Measurements from ENCODE around the gene WDR19. TPM values are rescaled to one million over a fixed set of nuclear protein-coding genes. Genes with fewer than 3 reads are reported as not detected.

WDR19 gene
- polyA plus RNA-seq, 1 donor, result 116 TPM

DNA sequence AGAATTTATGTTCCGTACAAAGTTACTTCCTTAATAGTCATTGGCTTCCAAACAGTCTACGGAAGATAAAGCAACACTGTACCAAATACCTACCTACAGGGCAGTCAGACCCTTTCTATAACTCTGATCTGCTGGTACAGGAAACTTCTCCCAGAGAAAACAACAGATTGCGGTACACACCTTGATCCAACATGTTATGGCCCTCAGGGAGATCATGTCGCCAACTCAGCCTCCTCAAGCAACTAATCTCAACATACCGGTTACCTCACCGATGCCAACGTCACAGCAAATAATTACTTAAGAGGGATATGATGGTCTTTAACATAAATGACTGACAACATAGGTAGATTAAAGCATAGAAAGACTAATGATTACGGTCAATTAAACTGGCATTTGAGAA lies 113.5 kb downstream of the WDR19 start:
- peak; percentile 12 for DNase-seq

- no peak for DNase-seq
Measured at GRCh38 chr4:39302901-39303300, 120.6 kb downstream of the WDR19 start.

DNA sequence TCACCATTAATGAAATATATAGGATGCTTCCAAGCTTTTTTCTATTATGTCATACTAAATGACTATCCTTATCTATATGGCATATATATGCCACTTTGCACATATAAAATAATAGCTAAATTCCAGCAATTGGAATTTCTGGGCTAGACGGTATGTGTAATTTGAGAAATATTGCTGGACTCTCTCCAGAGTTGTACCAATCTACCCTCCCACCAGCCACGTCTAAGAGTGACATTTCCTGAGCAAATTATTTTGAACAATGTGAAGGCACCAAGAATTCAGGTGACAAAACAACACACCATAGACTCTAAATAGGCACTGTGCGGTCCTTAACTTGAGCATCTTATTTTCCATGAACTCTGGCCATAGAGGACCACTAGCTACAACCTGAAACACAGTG lies 121.5 kb downstream of the WDR19 start:
- DNase-seq, result no peak

DNA sequence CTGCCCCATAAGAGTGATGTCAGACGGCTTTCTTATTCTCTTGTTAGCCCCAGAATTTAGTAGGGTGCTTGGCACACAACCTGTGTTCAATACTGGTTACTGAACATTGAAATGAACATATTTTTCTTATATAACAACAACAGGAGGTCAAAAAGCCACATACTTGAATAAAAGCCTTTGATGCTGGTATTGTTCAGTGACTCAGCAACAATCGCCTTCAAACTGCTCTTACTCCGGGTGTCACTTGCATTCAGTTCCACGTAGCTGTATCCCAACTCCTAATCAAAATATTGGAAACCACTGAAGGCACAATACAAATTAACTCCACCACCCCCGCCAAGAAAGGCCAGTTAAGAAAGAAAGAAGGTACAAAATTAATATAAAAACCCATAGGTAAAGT lies 122.3 kb downstream of the WDR19 start:
- DNase-seq, result no peak

GRCh38 chr4:39305912-39306677 lies 123.8 kb downstream of the WDR19 start:
- DNase-seq, result no peak

DNA sequence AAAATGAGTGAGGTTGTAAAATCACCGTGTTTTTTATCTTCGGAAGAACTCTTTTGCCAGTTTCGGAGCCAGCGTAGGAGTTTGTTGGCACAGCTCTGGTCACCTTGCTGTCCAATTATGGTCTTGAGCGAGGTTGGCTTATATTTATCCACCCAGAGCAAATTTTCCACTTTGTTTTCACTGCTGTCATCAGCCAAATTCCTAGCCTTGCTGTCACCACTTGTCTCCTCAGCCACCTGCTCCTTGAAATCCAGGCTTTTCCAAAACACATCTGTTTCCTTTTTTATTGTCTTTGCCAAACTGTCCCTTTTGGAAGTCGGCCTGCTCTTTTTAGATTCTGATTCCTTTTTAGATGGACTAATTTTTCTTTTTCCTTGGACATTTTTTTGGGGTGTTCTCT lies 126.3 kb downstream of the WDR19 start:
- no peak for DNase-seq

DNA sequence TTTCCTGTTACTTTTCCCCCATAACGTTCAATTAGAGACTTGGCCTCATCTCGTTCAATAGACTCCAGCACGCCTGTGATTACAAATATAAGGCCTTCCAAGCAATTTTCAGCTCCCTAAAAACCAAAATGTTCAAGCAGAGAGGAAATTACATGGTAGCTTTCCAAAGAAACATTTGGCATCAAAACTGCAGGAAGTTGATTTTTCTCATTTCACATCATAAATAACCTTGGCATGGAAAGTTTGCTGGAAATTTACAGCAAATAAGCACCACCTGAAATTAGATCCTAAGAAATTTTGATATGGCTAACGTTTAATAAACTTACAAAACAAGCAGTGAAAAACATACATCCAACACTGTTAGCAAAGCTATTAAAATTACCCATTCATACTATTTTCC lies 130.5 kb downstream of the WDR19 start:
- no peak for DNase-seq

GRCh38 chr4:39319676-39320075 lies 137.3 kb downstream of the WDR19 start:
- no peak for DNase-seq

DNA sequence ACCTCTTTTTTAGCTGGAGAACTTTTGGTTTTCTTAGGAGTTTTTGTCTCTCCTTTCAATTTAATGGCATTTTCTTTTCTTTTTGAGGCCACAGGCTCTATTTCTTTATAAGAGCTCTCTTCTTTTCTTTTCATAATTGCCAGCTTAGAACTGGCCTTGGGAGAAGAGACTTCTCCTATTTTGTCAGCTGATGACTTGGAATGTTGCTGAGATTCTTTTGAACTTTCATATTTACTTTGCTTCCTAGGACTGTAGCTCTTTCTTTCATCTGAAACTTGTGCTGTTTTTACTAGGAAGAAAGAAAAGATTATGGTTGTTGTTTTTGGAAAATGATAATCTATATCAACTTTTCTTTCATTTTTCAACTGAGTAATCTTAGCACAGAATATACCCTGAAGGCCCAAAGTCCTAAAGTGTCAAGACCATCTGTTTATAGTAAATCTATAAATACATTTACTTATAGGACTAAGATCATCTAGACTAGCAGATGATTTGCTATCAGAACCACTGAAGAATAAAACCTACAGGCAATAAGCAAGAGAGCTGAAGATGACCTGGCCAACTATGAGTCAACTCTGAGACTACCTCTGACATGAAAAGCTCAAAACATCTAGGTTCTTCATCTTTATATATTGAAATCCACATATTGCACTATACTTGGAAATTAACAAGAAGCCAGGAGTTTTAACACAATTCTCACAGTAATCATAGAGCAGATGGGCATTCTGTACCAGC lies 138.2 kb downstream of the WDR19 start:
- no peak for DNase-seq

GRCh38 chr4:39323821-39324220 lies 141.5 kb downstream of the WDR19 start:
- no peak for DNase-seq

DNA sequence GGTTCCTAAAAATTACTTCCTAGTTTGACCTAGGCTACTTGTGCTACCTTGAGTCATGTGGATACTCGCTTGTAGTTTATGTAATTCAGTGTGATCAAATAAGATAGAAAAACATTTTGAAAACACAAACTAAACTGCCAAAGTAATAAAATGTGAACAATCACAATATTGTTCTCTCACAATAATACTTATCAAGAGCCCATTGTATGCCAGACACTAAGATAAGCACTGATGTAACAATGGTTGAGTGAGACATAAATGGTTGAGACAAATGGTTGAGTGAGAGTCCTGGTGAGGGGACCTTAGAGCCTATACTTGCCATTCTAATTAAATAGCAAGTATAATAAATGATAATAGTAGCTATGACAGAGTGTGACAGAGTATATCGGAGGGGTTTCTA lies 142.1 kb downstream of the WDR19 start:
- no peak for DNase-seq

GRCh38 chr4:39324897-39325613 lies 142.7 kb downstream of the WDR19 start:
- no peak for DNase-seq

DNA sequence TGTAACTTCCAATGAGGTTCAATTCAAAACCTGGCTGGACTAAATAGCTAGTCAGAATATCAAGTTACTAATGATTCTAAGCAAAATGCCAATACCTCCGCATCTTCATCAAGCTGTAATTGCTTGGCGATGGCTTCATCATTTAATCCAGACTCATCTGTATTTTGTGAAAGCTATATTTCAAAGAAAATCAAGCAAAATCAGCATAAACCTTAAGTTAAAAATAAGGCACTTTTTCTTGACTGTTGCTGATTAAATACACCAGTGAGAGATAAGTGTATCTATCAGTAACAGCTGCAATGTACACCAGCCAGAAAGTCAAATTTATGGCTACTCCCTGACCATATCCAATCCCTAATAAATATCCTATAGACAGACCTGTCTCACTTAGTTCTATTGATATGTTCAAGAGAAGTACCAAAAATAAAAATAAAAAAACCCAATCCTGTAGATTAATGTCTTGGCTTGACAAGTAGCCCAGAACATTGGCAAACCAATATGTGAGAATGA lies 144.2 kb downstream of the WDR19 start:
- DNase-seq, result no peak

DNA sequence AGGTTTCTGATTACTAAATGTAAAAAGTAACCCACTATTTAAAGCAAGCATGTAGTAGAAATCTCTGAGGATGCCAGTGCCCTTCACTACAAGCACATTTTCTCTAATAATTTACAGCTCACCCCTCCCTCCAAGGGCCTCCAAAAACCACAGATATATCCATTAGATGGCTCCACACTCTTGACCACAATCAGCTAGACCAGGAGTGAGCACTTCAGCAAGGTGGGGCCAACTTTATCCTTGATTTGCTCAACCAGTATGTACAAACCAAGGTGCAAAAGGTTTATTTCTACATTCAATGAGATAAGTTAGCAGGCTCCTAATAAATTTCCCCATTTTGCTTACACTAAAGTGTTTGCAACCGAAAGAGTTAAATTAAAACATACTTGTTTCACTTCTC lies 148.0 kb downstream of the WDR19 start:
- DNase-seq, result no peak

DNA sequence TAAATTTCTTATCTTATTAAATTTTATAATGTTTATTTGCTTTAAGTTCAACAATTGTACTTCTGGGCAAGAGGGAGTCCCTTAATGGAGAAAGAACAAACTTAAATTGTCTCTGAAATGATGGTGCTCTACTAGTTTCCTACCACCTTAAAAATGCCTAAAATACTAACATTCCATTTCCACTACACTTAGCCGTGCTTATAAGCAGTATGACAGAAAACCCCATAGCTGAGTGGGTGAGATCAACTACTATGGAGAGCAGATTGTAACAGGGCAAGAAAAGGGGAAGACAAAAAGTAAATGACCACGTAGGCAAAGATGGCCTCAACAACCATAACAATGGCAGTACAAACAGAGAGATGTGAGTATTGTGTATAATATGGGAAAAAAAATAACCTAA lies 148.9 kb downstream of the WDR19 start:
- DNase-seq, result no peak

Other genes with a start within 250 kb of the WDR19 start
- gene TMEM156, start 150.1 kb upstream of the WDR19 start, polyA plus RNA-seq (ENCODE audit: insufficient read length), result 3.0 TPM
- 48.2 TPM for gene KLHL5, start 120.3 kb upstream of the WDR19 start, polyA plus RNA-seq (ENCODE audit: insufficient read length)
- gene RFC1, start 183.8 kb downstream of the WDR19 start, polyA plus RNA-seq (ENCODE audit: insufficient read length), result 91.5 TPM
- 0.27 TPM for gene KLB, start 224.4 kb downstream of the WDR19 start, polyA plus RNA-seq (ENCODE audit: insufficient read length)

Measured in left kidney (tissue), 2 donors.